GM06990 (cell line): ENCODE results near the gene NT5M.

Source experiments
- DNase-seq: peaks from one replicate; pipeline ENCODE4 v3.0.0-alpha.2; 2011; ENCODE audit not compliant: insufficient read length; ENCODE audit errors: extremely low read depth
- H3K27me3 ChIP-seq: replicated peaks from 2 replicates; pipeline ENCODE4 v1.6.0; 2011; ENCODE audit warnings: low read length; ENCODE audit not compliant: control insufficient read depth, insufficient read depth
- H3K36me3 ChIP-seq: 2 replicates; pipeline ENCODE4 v1.5.1; 2011; ENCODE audit warnings: low read length; ENCODE audit not compliant: control insufficient read depth, insufficient read depth
- H3K4me3 ChIP-seq: replicated peaks from 2 replicates; pipeline ENCODE4 v1.5.1; 2011; ENCODE audit warnings: low read depth, mild to moderate bottlenecking, control low read depth, low read length
- CTCF ChIP-seq: IDR thresholded peaks from 2 replicates; pipeline ENCODE4 v1.5.1; 2011; ENCODE audit warnings: low read length, control low read depth, mild to moderate bottlenecking, inconsistent platforms; ENCODE audit not compliant: insufficient read depth, poor library complexity, severe bottlenecking

Gene NT5M

DNA sequence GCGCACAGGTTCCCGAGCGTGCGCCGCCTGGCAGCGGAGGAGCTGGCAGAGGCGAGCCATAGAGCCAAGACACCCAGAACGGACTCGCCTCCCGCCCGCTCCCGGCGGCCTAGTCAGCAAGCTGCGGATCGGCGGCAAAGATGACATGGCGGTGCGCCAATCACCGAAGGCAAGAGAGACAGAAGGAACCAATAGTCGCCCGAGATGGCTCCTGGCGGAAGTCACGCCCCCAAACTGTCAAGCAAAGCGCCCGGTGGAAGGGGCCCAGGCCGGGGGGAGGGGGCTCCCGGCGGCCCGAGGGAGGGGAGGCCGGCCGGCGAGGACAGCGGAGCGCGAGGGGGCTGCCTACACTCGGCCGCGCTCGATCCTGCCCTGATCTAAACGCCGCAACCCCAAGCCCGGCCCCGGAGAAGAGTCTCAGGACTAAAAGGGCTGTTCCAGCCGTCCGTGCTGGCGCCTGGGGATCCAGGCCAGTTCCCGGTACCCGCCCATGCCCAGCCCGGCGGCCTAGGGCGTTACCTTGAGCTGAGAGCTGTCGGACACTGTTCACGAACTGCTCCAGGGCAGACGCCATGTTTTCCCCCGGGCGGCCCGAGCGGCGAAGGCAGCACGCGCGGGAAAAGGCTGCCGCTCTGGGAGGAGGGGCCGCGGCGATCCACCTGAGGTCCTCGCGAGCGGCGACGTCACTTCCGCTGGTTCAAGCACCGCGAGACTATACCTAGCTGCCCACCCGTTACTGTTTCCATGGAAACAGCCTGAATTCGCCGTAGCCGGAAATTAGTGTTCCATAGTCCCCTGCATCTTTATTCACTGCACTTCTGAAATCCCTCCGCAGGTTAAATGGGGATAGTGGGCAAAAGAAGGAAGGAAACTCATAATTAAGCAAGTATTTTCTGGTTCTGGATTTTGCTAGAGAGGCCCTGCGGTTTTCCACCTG lies 22.3 kb upstream of the NT5M start, which contains the start of gene COPS3:
COPS3 (minus strand) TSS at position 634 of the 937 bp plus-strand sequence; CDS start at position 574, 60 bp downstream.
- H3K4me3 ChIP-seq, result peak within 1 kb of the TSS; percentile 79
- no peak for TF ChIP-seq CTCF
- DNase-seq, result peak; percentile 94
- H3K27me3 ChIP-seq, result no peaks in the 10 kb centered on the region
- peaks cover 3% of the 10 kb centered on the region; the same call in 1 of the 2 replicates for H3K36me3 ChIP-seq

DNA sequence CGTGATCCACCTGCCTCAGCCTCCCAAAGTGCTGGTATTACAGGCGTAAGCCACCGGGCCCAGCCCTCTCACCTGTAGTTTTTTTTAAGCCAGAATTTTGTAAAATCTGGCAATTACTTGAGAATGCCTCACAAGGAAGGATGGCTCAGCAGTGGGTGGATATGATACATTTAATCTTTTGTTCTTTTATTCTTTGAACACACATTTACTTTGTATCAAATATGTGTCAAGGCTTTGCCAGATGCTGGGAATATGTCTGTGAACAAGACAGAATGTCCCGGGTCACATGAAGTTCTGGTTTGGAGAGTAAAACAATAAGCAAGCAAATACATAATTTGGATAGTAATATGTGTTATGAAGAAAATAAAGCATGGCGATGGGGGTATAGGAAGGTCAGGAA lies 17.2 kb upstream of the NT5M start:
- Histone ChIP-seq H3K27me3 (no peaks in the 10 kb centered on the region), H3K36me3 (no peaks in the 10 kb centered on the region), H3K4me3 (no peak overlapping the region)
- DNase-seq, result no peak
- TF ChIP-seq CTCF, result no peak

DNA sequence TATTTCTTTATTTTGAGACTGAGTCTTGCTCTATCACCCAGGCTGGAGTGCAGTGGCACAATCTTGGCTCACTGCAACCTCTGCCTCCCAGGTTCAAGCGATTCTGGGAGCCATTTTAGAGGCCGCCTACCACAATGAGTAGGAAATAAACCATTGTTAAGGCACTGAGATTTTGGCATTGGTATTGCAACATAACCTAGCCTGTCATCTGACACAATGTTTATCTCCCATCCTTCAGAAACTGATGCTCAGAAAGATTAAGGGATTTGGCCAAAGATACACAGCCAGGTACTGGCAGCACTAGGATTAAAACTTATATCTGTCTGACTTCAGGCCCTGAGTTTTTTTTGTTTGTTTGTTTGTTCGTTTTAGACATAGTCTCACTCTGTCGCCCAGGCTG lies 14.1 kb upstream of the NT5M start:
- Histone ChIP-seq H3K27me3 (no peaks in the 10 kb centered on the region), H3K4me3 (no peak overlapping the region), H3K36me3 (no peaks in the 10 kb centered on the region)
- DNase-seq, result no peak
- TF ChIP-seq CTCF, result no peak

DNA sequence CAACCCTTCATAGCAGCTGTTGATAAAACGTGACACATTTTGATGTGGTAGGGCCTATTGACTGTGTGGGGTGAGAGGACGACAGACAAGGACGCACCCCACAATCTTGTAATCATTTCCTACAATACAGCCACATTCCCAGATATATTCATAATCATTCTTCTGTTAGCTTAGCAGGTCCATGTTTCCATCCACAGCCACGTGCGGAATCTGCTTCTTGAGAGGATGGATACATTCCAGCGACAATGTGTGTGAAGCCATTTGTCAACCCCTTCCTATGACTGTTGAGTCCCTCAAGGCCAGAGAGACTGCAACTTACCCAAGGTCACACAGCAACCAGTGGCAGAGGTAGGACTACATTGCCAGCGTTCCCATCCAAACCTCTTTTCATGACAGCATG lies 13.5 kb upstream of the NT5M start:
- no peak for DNase-seq
- no peaks in the 10 kb centered on the region for H3K36me3 ChIP-seq
- no peak for TF ChIP-seq CTCF
- no peaks in the 10 kb centered on the region for H3K27me3 ChIP-seq
- H3K4me3 ChIP-seq, result no peak overlapping the region

DNA sequence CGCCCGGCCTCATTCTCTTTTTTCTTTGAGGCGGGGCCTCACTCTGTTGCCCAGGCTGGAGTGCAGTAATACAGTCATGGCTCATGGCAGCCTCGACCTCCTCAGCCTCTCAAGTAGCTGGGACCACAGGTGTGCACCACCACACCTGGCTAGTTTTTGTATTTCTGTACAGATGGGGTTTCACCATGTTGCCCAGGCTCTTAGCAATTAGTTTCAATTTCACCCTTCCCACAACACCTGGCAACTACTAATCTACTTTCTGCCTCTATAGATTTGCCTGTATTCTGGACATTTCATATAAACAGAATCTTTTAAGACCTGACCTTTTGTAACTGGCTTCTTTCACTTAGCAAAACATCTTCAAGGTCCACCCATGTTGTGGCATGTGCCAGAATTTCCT lies 8.0 kb upstream of the NT5M start:
- Histone ChIP-seq H3K36me3 (no peaks in the 10 kb centered on the region), H3K4me3 (no peak overlapping the region), H3K27me3 (no peaks in the 10 kb centered on the region)
- TF ChIP-seq CTCF, result no peak
- DNase-seq, result no peak

- no peak for DNase-seq
- no peak for TF ChIP-seq CTCF
- no peak overlapping the region for H3K4me3 ChIP-seq
Observed at GRCh38 chr17:17297217-17297616, 6.0 kb upstream of the NT5M start.

More at GRCh38 chr17:17297217-17297616, 6.0 kb upstream of the NT5M start:
- Histone ChIP-seq H3K27me3 (no peaks in the 10 kb centered on the region), H3K36me3 (no peaks in the 10 kb centered on the region)
